ENCODE results near the gene DUOXA1.
"Not testable (repeated sequence)": the region's sequence is repeated elsewhere in the genome, so short reads cannot be mapped to it uniquely, and the experiment has no call there.

Gene DUOXA1

DNA sequence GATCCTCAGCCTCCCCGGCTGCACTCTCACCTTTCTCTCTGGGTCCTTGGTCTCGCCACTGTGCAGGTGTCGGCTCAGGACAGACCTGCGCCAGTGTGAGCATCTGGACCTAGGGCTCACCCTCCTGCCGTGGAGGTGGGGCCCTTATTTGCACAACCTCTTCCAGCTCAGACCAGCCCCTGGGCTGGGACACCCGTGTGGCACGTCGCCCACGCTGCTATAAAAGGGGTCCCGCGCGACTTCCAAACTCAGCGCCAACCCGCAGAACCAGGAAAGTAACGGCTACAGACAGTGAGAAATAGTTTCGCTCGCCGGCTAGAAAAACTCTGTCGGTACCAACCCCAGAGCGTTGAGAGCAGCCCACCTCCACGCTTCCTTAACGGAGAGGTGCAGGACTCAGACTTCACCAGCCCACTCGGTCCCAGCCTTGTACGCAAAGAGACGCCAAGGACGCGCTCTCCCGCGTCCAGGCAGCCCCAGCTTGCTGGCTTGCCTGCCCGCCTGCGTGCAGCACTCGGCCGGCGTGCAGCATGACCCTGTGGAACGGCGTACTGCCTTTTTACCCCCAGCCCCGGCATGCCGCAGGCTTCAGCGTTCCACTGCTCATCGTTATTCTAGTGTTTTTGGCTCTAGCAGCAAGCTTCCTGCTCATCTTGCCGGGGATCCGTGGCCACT is 15.5 kb downstream of the DUOXA1 start, which contains the start of the genes DUOX2 and DUOXA2:
TSS of gene DUOX2 (minus strand) at position 97 of the 675 bp plus-strand sequence. CDS start 761 bp downstream, outside the sequence.
TSS of gene DUOXA2 (plus strand) at position 251 of the 675 bp plus-strand sequence. CDS start at position 531, 280 bp downstream.
- in situ Hi-C loops (cut with MboI; ENCODE audit: low sequenced_read_pairs): no loop called here

DNA sequence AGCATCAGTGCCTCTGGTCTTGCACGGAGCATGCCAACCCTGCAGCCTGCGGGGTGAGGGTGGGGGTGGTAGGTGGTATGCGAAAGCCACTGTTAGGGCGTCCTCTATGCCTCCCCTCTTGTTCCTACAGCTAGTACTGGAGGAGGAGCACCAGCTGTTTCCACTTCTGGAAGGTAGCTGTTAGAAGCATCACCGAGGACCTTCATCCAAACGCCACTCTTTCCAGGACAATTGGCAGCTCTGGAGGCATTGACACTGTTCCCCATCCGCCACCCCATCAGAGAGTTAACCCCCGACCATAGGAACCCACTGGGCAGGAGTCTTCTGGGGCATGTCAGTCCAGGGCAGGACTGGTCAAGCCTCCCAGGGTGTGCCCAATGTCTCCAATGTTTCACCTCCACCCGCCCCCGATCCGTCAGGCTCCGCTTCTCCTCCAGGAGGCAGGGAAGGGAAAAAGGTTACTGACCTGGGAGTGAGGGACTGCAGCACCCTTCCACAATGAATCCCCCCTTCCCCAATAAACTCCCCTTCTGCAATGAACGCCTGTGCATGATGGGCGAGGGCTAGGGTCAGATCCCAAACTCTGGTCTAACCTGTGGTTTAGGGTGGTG is 16.2 kb downstream of the DUOXA1 start:
- in situ Hi-C loops (cut with MboI; ENCODE audit: low sequenced_read_pairs): no loop called here

DNA sequence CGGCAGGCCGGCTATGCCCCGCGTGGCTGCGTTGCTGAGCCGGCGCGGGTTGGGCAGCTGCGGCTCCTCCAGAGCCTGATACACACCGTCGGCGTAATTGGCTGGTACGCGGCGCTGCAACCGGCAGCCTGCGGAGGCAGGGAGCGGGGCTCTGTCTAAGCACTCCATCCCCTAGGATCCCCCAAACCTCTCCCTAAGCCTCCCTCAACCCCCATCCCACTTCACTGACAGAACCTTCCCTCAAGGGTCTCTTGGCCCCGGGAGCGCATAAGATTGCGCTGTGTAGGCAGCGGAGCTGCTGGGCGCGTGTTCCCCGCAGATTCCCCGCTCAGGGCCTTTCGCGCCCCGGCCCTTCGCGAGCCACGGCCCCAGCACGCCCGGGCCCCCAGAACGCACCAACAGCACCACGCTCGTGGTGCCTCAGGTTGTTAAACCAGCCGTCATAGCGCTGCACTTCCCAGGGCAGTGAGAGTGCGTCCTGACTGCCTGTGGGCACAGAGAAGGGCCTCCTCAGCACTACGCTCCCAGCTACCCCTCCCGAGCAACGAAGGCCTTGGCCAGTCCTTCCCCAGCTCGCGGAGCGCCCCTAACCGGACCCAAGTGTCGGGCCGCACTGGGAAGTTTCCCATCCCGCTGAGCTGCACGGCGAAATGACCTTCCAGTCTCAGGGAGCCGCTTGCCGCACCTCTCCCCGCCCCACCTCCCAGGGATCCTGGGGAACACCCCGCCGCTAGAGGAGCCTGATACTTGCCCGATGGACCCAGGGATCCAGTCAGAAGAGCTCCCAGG is 16.9 kb downstream of the DUOXA1 start:
- in situ Hi-C loops (cut with MboI; ENCODE audit: low sequenced_read_pairs): no loop called here

DNA sequence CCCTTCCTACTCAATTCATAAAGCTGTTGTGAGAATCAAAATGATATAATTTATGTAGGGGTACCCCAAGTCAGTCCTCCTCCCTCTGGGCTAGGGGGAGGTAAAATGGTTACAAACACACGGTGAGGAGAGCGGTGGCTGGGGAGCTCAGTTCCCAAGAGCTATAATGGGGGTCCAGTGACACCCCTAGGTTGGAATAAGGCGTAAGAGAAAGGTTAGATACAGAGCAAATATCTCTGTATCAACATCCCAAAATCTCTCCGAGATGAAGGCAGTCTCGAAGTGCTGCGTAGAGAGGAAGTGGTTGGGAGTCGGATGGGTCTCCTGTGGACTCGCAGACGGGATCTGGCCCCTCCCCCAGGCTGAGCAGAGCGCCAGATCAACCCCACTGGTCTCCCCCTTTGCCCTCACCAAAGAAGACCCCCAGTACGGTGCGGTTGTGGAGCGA is 17.5 kb downstream of the DUOXA1 start:
- in situ Hi-C loops (cut with MboI; ENCODE audit: low sequenced_read_pairs): no loop called here

DNA sequence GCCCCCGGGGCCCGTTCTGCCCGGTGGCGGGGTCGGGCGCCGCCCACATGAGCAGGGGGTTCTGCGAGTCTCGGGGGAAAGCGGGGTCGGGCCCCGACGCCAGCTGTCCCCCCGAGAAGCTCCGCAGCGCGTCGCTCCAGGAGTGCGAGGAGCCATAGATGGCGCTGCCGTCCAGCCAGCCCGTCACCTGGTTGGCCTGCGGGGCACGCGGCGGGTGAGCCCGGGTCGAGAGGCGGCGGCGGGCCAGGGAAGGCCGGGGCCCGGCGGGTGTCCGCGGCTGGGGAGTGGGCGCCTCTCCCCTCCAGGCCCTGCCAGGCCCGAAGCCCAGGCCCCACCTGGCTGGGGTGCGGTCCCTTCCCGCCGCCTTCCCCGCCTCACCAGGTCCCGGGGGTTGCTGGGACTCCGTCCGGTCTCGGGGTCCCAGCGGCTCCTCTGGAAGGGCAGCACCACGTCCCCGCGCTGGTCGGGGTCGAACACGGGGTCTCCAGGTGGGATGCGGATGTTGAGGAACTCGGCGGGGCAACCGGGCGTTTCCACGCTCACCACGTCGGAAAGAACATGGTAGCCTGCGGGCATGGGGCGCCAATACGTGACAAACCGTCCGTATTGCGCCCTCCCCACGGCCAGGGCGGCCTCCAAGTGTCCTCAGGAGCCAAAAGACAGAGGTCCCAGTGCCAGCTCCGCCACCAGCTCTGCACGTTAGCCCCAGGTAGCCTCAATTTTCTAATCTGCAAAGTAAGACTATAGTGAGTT is 18.1 kb downstream of the DUOXA1 start:
- in situ Hi-C loops (cut with MboI; ENCODE audit: low sequenced_read_pairs): no loop called here

DNA sequence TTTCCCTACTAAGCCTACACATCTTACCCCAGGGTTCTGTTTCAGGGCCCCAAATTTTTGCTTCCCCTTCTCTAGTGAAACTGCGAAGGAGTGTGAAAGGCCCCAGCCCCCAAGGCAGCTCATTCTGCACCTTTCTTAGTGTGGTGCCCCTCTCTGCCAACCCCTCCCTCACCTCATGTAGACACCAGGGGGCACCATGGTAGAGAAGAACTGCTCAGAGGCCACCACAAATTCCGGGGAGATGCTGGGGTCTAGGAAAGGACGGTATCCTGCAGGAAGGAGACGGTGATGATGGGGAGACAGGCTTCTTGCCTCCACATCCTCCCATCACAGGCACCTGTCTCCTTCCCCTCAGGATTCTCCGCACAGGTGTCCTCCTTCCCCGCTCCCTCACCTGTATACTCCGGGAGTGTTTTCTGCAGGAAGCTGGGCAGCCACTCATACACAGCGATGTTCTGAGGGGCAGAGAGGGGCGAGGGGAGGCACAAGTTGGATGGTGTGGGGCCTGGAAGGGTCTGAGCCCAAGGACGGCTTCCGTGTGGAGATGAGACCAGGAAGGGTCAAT is 19.3 kb downstream of the DUOXA1 start:
- in situ Hi-C loops (cut with MboI; ENCODE audit: low sequenced_read_pairs): no loop called here

DNA sequence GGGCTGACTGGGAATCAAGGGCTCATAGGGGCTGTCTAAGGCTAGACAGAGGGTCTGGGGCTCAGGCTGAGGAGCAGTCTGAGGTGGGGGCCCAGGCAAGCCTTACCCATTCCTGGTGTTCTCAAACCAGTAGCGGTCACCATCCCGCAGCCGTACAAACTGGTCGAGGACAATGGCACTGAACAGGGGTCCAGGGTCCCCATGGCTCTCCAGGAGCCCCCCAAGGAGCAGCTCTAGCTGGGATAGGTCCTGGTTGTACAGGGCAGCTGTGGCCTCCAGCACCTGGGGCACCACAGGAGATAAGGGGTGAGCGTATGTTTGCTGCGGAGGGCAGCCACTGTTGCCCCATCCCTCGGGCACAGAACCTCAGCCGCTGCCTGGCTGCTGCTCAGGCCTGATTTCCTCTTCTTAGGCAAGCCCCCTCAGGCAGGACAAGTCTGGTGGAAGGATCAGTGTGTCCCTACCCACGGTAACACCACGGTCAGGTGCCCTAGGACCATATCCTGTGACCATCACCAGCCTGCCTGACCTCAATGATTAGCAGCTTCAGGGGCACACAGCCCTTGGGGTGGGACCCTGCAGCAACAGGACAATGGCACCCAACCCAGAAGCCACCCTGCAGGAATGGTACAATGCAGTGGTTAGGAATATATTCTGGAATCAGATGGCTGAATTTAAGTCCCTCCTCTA is 21.6 kb downstream of the DUOXA1 start:
- in situ Hi-C loops (cut with MboI; ENCODE audit: low sequenced_read_pairs): no loop called here

DNA sequence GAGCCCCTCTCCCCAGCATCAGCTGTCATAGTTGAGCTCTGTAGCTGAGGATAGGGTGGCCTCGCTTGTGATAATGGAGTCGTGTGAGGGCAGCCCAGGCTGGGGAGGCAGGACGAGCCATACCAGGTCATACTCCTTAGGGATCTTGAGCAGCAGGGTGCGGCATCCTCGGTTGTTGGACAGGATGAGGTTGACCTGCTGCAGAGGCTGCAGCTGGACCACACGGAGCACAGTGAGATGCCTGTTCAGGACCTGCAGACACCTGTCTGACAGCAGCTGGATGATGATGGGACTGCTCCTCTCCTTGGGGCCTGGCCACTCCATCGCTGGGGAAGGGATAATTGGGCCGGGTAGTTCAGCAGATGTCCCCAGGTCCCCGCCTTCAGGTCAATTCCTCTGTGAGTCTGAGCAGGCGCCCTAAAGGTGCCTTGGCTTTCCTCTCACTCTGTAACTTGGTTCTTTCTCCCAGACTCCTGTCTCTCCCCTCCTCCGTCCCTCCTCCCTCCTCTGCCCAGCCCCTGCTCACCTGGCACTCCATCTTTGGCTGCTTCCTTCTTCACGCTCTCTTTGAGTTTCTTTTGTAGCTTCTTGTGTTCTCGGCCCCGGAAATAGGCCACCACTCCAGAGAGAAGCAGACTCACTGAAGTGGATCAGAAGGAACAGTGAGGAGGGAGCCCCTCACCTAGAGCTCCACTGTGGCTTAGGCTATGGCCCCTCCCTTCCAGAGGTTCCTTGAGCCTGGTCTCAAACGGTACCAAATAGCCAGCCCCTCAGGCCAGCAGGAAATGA is 23.5 kb downstream of the DUOXA1 start:
- in situ Hi-C loops (cut with MboI; ENCODE audit: low sequenced_read_pairs): no loop called here

DNA sequence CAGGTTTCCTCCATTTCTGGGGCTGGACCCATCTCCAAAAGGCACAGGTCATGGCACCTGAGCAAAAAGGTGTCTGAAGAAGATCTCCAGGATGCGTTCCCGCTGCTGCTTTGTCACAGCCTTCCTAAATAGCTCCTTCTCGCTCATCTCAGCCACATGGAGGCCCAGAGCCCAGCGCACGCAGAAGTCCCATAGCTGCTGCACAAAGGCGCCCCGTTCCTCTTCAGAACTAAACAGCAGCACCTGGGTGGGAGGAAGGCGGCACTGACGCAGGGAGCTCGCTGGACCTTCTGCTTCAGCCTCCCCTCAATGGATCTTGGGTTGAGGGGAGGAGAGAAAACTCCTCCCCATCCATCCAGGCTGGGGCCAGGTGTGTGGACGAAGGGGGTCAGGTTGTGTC is 24.1 kb downstream of the DUOXA1 start:
- in situ Hi-C loops (cut with MboI; ENCODE audit: low sequenced_read_pairs): no loop called here

DNA sequence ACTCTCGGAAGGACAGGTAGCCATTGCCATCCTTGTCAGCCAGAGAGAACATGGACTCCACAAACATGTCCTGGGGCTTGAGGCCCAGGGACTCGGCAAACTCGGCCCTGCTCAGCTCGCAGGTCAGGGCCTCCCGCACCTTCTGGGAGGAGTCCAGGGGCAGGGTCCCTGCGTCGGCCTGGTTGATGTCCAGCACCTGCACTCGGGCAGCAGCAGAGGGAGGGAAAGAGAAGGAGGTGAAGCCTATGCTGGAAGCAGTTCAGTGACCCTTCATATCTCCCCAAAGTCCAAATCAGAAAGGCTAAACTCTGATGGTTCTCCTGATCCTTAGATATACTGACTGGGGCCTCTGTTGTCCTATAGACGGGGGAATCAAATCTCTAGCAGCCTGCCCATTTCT is 25.5 kb downstream of the DUOXA1 start:
- in situ Hi-C loops (cut with MboI; ENCODE audit: low sequenced_read_pairs): not testable (repeated sequence)

DNA sequence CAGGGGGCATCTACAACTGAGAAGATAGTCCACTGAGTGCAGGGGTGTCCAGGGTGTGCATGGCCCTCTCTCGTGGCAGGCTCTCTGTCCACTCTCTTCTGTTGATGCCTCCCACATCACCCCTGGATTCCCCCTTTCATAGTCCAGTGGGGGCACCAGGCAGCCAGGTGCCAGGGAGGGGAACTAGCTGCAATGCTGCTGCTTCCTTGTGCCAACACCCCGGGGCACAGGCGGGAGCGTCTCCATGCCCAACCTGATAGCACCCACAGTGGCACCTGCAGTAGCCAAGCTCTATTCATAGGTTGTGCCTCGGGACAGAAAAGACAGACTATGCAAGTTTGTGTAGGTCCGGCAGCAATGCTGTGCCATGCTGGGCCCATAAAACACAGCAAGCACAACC is 27.5 kb downstream of the DUOXA1 start:
- in situ Hi-C loops (cut with MboI; ENCODE audit: low sequenced_read_pairs): no loop called here

DNA sequence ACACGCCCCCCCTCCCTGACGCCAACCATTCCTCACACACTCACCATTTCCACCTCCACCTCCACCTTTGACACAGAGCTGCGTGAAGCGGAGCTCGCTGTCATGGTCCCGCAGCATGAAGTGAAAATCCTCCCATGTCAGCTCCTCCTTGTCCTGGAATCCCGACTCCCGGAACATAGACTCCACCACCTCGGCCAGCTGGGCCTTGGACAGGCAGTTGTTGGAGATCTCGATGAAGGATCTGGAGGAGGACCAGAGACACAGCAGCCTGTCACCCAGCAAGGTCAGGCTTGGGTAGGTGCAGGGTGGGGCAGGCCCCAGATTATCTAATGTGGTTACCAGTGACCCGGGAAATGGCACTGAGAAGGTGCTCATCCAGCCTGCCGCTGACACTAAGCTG is 27.9 kb downstream of the DUOXA1 start:
- in situ Hi-C loops (cut with MboI; ENCODE audit: low sequenced_read_pairs): no loop called here

DNA sequence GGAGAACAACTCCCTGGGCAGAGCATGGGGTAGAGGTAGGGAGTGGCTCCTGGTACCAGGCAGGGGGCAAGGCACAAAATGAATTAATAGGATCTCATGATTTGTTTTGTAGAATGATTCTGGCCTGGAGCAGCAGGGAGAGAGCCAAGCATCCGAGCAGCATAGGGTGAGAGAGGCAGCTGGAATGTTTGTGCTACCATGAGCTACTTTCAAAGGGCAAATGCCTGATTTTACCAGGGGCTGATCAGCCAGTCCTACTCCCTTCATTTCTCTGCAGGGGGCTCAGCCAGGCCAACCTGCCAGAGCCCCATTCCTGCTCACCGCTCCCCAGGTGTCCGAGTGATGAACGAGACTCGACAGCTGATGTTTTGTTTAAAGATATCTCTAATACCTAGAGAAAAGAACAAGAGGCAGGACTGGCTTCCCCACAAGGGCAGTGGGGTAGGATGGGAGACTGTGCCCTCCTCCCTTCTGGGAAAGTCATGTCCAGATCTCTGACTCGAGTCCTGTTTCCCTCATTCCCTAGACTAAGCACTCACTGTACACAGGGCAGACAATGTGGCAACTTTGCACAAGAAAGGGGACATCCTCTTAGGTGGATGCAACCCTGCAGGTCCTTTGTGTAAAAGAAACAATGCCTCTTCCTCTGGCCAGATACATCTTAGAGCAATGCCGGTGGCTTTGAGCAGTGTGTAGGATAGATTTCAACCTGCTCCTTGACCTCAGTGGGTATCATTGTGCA is 28.6 kb downstream of the DUOXA1 start:
- in situ Hi-C loops (cut with MboI; ENCODE audit: low sequenced_read_pairs): no loop called here

DNA sequence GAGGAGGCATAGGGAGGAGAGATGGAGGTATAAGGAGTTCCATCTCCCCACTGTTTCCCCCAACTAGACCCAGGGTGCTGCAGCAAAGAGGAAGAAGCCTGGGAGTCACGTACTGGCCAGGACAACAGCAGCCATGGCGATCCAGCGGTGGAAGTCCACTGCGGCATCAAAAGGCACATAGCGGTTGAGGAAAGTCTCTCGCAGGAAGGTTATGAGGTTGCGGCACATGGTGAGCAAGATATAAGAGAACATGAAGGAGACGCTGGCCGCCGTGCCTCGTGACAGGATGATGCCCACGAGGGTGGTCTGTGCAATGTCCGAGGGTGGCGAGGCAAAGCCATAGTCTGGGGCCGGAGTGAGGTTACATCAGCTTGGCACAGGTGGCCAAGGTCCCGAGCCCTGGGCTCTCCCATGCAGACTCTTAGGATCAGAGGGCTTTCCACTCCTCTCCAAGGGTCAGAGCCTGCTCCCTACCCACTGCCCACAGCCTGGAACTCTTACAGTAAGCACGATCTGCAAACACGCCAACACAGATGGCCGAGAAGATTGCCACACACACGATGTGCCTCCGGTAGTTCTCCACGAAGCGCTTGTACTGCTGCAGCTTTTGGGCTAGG is 30.0 kb downstream of the DUOXA1 start:
- in situ Hi-C loops (cut with MboI; ENCODE audit: low sequenced_read_pairs): no loop called here

DNA sequence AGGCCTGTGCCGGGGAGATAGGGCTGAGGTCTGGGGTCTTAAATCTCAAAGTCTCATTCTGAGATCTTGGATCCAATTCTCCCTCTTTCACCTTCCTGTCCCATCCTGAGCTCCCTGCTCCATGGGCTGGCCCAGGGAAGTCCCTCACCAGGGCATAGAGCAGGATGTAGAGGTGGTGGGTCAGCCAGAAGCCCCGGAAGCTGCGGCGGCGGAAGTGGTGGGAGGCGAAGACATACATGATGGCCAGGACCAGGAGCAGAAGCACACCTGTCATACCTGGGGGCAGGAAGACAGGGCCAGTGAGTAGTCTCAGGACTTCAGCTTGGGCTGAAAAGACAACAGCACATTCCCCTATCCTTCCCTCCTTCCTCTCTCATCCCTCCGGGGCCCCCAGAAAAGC is 32.2 kb downstream of the DUOXA1 start:
- in situ Hi-C loops (cut with MboI; ENCODE audit: low sequenced_read_pairs): no loop called here

DNA sequence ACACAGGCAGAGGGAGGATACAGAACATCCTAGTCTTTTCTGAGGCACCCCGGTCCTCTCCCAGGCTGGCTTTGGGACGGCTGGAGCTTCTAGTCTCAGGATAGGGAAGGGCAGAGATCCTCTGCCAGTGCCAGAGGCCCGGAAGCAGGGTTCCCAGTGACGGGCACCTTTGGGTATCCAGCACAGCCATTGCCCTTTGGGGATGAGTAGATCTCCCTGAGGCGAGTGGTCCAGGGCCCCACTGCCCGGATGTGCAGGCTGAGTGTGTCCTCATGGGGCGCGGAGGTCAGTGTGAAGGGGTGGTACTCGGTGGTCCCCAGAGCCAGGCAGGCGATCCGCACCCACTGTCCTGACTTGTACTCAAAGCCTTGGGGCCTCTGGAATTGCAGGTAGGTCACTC is 34.0 kb downstream of the DUOXA1 start:
- in situ Hi-C loops (cut with MboI; ENCODE audit: low sequenced_read_pairs): no loop called here

DNA sequence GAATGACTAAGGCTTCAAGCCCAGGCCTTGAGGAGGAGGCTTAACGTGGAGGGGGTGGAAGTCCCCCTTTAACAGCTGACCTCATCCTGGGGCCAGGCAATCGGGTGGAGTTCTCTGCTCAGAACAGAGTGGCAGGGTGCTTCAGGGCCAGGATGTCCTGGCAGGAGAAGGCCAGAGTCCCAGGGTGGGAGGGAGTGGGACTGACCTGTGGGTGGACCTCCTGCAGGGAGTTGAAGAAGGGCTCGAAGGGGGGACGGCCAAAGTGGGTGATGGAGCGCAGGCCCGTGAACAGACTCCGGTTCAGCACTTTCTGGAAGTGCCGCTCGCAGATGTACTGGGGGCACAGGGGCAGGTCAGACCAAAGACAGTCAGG is 35.3 kb downstream of the DUOXA1 start:
- in situ Hi-C loops (cut with MboI; ENCODE audit: low sequenced_read_pairs): no loop called here

DNA sequence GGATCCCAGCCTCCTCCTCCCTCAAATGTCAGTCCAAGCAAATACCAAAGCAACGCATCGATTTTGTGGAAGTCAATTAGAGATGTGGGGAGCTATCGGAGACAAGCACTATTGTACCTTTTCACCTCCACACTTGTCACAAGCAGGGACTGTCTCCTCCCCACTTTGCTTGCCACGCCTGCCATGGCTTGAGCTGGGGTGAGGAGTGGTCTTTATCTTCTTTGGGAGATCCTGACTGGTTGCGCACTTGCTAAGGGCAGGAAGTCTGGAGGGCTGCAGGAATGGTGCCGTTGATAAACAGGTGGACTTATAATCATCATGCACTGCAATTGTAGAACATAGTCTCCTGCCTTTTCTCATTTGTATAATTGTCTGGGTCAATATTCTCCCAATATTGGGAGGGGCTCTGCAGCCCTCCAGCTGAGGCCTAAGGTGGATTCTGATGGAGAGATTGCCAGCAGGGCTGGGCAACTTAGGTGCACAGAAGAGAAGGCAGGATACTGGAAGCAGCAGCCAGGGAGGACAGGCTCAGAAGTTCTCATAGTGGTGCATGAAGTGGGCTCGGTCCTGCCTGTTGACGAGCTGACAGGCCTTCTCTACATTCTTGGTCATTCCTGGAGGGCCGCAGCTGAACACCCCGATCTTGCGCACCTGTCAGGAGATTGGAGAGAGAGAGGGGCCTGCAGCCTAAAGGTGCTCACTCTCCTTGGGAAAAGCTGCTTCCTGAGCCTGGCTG is 35.9 kb downstream of the DUOXA1 start:
- in situ Hi-C loops (cut with MboI; ENCODE audit: low sequenced_read_pairs): no loop called here
